ENCODE measurements around the gene C1orf35. TPM values are rescaled to one million over a fixed set of nuclear protein-coding genes. Genes with fewer than 3 reads are reported as not detected.

The C1orf35 gene
- total and polyA plus RNA-seq, 9 of the 15 experiments (the other 6 are each of a cell fraction or from before 2014, with no cell fraction given) = 3.2 to 48.7 (median 12.5) TPM

DNA sequence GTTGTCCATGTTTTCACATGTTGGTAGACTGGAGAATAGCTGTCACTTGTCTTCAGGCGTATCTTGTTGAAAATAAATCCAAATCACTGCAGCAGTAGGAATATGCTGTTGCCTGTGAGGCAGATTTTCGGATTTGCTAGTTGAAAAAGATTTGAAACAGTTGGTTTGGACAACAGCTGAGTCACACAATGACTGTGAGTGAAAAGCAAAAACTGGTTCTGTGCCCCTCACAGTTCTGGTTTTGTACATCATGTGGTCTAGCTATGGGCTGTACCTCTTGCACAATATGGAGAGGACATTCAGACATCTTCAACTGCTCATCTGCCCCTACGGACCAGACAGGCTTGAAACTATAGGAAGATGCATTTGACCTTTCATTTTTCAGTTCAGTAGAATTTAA lies 18.8 kb downstream of the C1orf35 start (continued):
- TF ChIP-seq, protein P1, sequence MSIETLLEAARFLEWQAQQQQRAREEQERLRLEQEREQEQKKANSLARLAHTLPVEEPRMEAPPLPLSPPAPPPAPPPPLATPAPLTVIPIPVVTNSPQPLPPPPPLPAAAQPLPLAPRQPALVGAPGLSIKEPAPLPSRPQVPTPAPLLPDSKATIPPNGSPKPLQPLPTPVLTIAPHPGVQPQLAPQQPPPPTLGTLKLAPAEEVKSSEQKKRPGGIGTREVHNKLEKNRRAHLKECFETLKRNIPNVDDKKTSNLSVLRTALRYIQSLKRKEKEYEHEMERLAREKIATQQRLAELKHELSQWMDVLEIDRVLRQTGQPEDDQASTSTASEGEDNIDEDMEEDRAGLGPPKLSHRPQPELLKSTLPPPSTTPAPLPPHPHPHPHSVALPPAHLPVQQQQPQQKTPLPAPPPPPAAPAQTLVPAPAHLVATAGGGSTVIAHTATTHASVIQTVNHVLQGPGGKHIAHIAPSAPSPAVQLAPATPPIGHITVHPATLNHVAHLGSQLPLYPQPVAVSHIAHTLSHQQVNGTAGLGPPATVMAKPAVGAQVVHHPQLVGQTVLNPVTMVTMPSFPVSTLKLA (conservative IDR thresholded peaks at IDR 0.05) = peak in 1 of 2 experiments; percentile 23; a peak in 1 of 4 replicates
- TF ChIP-seq, protein P2, sequence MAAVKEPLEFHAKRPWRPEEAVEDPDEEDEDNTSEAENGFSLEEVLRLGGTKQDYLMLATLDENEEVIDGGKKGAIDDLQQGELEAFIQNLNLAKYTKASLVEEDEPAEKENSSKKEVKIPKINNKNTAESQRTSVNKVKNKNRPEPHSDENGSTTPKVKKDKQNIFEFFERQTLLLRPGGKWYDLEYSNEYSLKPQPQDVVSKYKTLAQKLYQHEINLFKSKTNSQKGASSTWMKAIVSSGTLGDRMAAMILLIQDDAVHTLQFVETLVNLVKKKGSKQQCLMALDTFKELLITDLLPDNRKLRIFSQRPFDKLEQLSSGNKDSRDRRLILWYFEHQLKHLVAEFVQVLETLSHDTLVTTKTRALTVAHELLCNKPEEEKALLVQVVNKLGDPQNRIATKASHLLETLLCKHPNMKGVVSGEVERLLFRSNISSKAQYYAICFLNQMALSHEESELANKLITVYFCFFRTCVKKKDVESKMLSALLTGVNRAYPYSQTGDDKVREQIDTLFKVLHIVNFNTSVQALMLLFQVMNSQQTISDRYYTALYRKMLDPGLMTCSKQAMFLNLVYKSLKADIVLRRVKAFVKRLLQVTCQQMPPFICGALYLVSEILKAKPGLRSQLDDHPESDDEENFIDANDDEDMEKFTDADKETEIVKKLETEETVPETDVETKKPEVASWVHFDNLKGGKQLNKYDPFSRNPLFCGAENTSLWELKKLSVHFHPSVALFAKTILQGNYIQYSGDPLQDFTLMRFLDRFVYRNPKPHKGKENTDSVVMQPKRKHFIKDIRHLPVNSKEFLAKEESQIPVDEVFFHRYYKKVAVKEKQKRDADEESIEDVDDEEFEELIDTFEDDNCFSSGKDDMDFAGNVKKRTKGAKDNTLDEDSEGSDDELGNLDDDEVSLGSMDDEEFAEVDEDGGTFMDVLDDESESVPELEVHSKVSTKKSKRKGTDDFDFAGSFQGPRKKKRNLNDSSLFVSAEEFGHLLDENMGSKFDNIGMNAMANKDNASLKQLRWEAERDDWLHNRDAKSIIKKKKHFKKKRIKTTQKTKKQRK (IDR thresholded peaks at IDR 0.05; ENCODE audit: borderline replicate concordance, low read depth, low read length) = no peak
- no peak for TF ChIP-seq KAT2B (IDR thresholded peaks at IDR 0.05; ENCODE audit: low read depth, low read length)
- TF ChIP-seq, protein P3, sequence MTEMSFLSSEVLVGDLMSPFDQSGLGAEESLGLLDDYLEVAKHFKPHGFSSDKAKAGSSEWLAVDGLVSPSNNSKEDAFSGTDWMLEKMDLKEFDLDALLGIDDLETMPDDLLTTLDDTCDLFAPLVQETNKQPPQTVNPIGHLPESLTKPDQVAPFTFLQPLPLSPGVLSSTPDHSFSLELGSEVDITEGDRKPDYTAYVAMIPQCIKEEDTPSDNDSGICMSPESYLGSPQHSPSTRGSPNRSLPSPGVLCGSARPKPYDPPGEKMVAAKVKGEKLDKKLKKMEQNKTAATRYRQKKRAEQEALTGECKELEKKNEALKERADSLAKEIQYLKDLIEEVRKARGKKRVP (CRISPR knock-in tag; IDR thresholded peaks at IDR 0.05) = no peak
- TF ChIP-seq, protein P4, sequence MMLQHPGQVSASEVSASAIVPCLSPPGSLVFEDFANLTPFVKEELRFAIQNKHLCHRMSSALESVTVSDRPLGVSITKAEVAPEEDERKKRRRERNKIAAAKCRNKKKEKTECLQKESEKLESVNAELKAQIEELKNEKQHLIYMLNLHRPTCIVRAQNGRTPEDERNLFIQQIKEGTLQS (IDR thresholded peaks at IDR 0.05) = peak; percentile 33; the same call in 1 of the 2 replicates
- TF ChIP-seq, protein P4 (CRISPR knock-in tag; conservative IDR thresholded peaks at IDR 0.05) = no peak
- TF ChIP-seq TCFL5 (CRISPR knock-in tag; conservative IDR thresholded peaks at IDR 0.05) = no peak
- no peak for TF ChIP-seq ZC3H8 (IDR thresholded peaks at IDR 0.05)
- TF ChIP-seq MTA3 (IDR thresholded peaks at IDR 0.05; ENCODE audit: borderline replicate concordance) = no peak
- no peak for TF ChIP-seq FOXA1 (IDR thresholded peaks at IDR 0.05; ENCODE audit: borderline replicate concordance)
- no peak for TF ChIP-seq ZNF764 (CRISPR knock-in tag; IDR thresholded peaks at IDR 0.05; ENCODE audit: low read depth)
- TF ChIP-seq, protein P5, sequence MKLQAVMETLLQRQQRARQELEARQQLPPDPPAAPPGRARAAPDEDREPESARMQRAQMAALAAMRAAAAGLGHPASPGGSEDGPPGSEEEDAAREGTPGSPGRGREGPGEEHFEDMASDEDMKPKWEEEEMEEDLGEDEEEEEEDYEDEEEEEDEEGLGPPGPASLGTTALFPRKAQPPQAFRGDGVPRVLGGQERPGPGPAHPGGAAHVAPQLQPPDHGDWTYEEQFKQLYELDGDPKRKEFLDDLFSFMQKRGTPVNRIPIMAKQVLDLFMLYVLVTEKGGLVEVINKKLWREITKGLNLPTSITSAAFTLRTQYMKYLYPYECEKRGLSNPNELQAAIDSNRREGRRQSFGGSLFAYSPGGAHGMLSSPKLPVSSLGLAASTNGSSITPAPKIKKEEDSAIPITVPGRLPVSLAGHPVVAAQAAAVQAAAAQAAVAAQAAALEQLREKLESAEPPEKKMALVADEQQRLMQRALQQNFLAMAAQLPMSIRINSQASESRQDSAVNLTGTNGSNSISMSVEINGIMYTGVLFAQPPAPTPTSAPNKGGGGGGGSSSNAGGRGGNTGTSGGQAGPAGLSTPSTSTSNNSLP (IDR thresholded peaks at IDR 0.05; ENCODE audit: borderline replicate concordance, low read depth, low read length) = no peak
- TF ChIP-seq CTBP1 (IDR thresholded peaks at IDR 0.05; ENCODE audit: borderline replicate concordance) = no peak; the same call in 1 of the 2 replicates
- no peak for TF ChIP-seq RBFOX2 (IDR thresholded peaks at IDR 0.05; ENCODE audit: low read depth, low read length)
- no peak for TF ChIP-seq HEY1 (CRISPR knock-in tag; IDR thresholded peaks at IDR 0.05; ENCODE audit: borderline replicate concordance)
- no peak for TF ChIP-seq NFXL1 (CRISPR knock-in tag; IDR thresholded peaks at IDR 0.05)
- no peak for TF ChIP-seq JUN (IDR thresholded peaks at IDR 0.05; ENCODE audit: borderline replicate concordance, low read depth, low read length)
- TF ChIP-seq JUN (CRISPR knock-in tag; IDR thresholded peaks at IDR 0.05; ENCODE audit: borderline replicate concordance) = no peak
- peak; percentile 24 for TF ChIP-seq TAF1 (IDR thresholded peaks at IDR 0.05; ENCODE audit: control insufficient read depth, extremely low read depth, insufficient read depth, low read length, severe bottlenecking)
- no peak for TF ChIP-seq ZNF23 (CRISPR knock-in tag; IDR thresholded peaks at IDR 0.05)
- no peak for TF ChIP-seq CREBBP (IDR thresholded peaks at IDR 0.05; ENCODE audit: low read depth, low read length)
